ENCODE measurements around the gene DOK5. TPM values are rescaled to one million over a fixed set of nuclear protein-coding genes. Genes with fewer than 3 reads are reported as not detected.
A peak's percentile ranks its signal among the peaks of the same experiment; 100 is the strongest.

The DOK5 gene
- total and polyA plus RNA-seq, 9 of the 15 experiments (the other 6 are each of a cell fraction or from before 2014, with no cell fraction given): not detected

DNA sequence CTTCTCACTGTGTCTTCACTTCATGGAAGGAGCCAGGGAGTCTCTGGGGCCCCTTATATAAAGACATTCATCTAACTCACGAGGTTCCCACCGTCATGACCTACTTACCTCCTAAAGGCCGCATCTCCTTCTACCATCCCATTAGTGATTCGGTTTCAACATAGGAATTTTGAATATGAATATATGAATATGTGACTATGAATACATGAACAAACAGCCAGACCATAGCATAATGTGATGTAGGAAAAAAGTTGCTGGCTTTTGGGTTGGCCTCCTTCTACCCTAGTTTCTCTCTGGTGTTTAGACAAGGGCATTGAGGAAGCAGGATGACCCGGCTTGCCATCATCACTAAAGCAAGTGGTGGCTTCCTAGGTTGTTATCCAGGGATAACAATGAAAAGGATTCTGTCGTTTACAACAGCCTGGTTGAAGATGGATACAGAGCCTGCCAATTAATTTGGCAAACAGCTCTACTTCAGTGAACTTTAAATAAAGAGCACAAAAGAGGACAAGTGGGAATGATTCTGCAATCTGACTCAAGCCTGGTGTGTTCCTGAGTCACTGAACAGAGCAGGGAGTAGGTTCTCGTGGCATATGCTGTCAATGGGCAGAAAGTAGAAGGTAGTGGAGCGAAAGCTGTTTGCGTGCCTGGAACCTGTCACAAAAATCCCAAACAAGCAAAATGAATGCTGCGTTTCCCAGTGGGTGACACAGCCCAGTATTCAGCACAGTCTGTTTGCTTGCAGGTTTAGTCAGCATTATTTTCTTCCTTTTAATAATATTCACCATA lies 44.0 kb upstream of the DOK5 start:
- Histone ChIP-seq H3K27ac (ENCODE audit: extremely low read depth, low read depth, low read length) (no peak overlapping the region), H4K20me1 (replicated peaks; ENCODE audit: control insufficient read depth, insufficient read depth, low read length) (no peaks in the 10 kb centered on the region), H3K9me3 (replicated peaks; ENCODE audit: control insufficient read depth, insufficient read depth, low read depth, low read length) (no peaks in the 10 kb centered on the region), H3K36me3 (ENCODE audit: control insufficient read depth, insufficient read depth, low read length) (no peaks in the 10 kb centered on the region), H3K4me3 (no peak overlapping the region), H3K4me2 (ENCODE audit: insufficient read depth, low read length) (no peak overlapping the region), H3K4me1 (replicated peaks in 1 of 2; ENCODE audit: control insufficient read depth in 2 of 2, insufficient read depth in 2 of 2, low read length in 2 of 2) (no peaks in the 10 kb centered on the region), H3K27me3 (ENCODE audit: control insufficient read depth in 2 of 2, insufficient read depth in 2 of 2, low read length in 2 of 2) (no peaks in the 10 kb centered on the region), H3K9me1 (ENCODE audit: control insufficient read depth, insufficient read depth, low read length) (no peaks in the 10 kb centered on the region), H2AFZ (ENCODE audit: low read depth, low read length) (no peak overlapping the region), H3K79me2 (ENCODE audit: control insufficient read depth, insufficient read depth, low read length) (no peaks in the 10 kb centered on the region), H3K9ac (ENCODE audit: insufficient read depth in 1 of 2, low read depth in 2 of 2, low read length in 2 of 2) (no peak overlapping the region)
- TF ChIP-seq ZNF274 (IDR thresholded peaks at IDR 0.05; ENCODE audit: borderline replicate concordance, low read depth, low read length): no peak
- no peak for TF ChIP-seq CBFB (CRISPR knock-in tag; IDR thresholded peaks at IDR 0.05)
- TF ChIP-seq, protein P1, sequence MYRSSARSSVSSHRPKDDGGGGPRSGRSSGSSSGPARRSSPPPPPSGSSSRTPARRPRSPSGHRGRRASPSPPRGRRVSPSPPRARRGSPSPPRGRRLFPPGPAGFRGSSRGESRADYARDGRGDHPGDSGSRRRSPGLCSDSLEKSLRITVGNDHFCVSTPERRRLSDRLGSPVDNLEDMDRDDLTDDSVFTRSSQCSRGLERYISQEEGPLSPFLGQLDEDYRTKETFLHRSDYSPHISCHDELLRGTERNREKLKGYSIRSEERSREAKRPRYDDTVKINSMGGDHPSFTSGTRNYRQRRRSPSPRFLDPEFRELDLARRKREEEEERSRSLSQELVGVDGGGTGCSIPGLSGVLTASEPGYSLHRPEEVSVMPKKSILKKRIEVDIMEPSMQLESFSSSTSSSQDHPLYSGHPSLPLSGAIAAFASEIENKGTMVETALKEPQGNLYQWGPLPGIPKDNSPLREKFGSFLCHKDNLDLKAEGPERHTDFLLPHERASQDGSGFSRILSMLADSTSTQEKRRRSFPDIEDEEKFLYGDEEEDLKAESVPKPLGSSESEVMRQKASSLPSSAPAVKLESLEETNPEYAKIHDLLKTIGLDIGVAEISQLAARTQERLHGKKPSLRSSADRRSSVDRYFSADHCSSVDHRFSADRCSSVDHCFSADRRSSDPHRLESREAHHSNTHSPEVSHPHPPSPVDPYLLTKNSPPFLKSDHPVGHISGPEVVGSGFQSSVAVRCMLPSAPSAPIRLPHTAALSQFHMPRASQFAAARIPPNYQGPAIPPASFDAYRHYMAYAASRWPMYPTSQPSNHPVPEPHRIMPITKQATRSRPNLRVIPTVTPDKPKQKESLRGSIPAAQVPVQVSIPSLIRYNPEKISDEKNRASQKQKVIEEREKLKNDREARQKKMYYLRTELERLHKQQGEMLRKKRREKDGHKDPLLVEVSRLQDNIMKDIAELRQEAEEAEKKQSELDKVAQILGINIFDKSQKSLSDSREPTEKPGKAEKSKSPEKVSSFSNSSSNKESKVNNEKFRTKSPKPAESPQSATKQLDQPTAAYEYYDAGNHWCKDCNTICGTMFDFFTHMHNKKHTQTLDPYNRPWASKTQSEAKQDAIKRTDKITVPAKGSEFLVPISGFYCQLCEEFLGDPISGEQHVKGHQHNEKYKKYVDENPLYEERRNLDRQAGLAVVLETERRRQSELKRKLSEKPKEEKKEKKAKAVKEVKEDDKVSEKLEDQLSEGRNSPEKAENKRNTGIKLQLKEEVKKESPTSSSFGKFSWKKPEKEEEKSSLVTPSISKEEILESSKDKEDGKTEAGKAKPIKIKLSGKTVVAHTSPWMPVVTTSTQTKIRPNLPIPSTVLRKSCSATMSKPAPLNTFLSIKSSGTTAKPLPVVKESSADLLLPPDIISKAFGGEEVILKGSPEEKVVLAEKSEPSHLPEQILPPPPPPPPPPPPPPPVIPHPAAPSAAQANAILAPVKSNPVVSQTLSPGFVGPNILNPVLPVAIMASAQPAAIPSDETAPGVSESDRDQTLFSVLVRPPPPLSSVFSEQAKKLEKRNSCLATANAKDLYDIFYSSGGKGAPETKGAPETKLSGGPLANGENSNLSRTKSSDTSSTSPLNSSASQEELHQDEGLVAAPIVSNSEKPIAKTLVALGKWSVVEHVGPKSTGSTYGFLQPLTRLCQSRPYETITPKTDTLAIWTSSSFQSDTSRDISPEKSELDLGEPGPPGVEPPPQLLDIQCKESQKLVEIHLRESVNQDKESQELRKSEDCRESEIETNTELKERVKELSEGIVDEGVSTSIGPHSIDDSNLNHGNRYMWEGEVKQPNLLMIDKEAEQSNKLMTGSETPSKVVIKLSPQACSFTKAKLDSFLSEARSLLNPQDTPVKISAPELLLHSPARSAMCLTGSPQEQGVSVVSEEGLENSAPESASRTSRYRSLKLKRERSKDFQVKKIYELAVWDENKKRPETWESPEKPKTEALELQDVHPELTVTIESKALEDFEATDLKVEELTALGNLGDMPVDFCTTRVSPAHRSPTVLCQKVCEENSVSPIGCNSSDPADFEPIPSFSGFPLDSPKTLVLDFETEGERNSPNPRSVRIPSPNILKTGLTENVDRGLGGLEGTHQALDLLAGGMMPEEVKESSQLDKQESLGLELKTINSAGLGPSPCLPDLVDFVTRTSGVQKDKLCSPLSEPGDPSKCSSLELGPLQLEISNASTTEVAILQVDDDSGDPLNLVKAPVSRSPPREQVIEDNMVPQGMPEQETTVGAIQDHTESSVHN (IDR thresholded peaks at IDR 0.05; ENCODE audit: borderline replicate concordance in 1 of 2, low read depth in 1 of 2): no peak
- TF ChIP-seq, protein P2, sequence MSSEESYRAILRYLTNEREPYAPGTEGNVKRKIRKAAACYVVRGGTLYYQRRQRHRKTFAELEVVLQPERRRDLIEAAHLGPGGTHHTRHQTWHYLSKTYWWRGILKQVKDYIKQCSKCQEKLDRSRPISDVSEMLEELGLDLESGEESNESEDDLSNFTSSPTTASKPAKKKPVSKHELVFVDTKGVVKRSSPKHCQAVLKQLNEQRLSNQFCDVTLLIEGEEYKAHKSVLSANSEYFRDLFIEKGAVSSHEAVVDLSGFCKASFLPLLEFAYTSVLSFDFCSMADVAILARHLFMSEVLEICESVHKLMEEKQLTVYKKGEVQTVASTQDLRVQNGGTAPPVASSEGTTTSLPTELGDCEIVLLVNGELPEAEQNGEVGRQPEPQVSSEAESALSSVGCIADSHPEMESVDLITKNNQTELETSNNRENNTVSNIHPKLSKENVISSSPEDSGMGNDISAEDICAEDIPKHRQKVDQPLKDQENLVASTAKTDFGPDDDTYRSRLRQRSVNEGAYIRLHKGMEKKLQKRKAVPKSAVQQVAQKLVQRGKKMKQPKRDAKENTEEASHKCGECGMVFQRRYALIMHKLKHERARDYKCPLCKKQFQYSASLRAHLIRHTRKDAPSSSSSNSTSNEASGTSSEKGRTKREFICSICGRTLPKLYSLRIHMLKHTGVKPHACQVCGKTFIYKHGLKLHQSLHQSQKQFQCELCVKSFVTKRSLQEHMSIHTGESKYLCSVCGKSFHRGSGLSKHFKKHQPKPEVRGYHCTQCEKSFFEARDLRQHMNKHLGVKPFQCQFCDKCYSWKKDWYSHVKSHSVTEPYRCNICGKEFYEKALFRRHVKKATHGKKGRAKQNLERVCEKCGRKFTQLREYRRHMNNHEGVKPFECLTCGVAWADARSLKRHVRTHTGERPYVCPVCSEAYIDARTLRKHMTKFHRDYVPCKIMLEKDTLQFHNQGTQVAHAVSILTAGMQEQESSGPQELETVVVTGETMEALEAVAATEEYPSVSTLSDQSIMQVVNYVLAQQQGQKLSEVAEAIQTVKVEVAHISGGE (CRISPR knock-in tag; IDR thresholded peaks at IDR 0.05): peak in 1 of 3 experiments; percentile 67; a peak in 2 of 6 replicates
- DNase-seq (ENCODE audit: extremely low read depth in 1 of 4, low spot score in 3 of 4) (no peak), ATAC-seq (no peak), FAIRE-seq (no peak)
- ChIA-PET POLR2A (no interaction called here), CTCF (ENCODE audit: low intra/inter-chr PET ratio) (no interaction called here)
- in situ Hi-C loops (cut with MboI) (no loop called here), intact Hi-C loops (cut with micrococcal nuclease) (no loop called here)
- 0% methylated on average over 10 of the region's 10 CpGs for WGBS (ENCODE audit: insufficient coverage, low coverage, missing lambda C conversion rate)
- BruUV-seq (replicated peaks): no TSS peak

Measured in K562 (cell line).